T-helper 2 cell treated with Interferon-gamma antibody and Interleukin-4, amounts not matched to agents 5 μg/mL and 100 μg/mL, for 36 hours (primary cell): ENCODE results near the gene RASGRP1.
A peak's percentile ranks its signal among the peaks of the same experiment; 100 is the strongest.

Source experiments
- DNase-seq: peaks from one replicate; pipeline ENCODE4 v3.0.0; 2021; ENCODE audit warnings: low spot score
- H3K27ac Mint-ChIP-seq: one replicate; pipeline ENCODE4 v1.8.0; 2021; ENCODE audit warnings: mild to moderate bottlenecking, mixed read lengths
- H3K27me3 Mint-ChIP-seq: one replicate; pipeline ENCODE4 v1.8.0; 2021; ENCODE audit warnings: low read depth, mixed read lengths
- H3K36me3 Mint-ChIP-seq: one replicate; pipeline ENCODE4 v1.8.0; 2021; ENCODE audit warnings: low read depth, mixed read lengths
- H3K4me1 Mint-ChIP-seq: one replicate; pipeline ENCODE4 v1.8.0; 2021; ENCODE audit warnings: low read depth, mixed read lengths
- H3K4me3 Mint-ChIP-seq: one replicate; pipeline ENCODE4 v1.8.0; 2022; ENCODE audit warnings: mild to moderate bottlenecking, moderate library complexity, mixed read lengths
- H3K9me3 Mint-ChIP-seq: one replicate; pipeline ENCODE4 v1.8.0; 2021; ENCODE audit warnings: mixed read lengths

RASGRP1 gene

DNA sequence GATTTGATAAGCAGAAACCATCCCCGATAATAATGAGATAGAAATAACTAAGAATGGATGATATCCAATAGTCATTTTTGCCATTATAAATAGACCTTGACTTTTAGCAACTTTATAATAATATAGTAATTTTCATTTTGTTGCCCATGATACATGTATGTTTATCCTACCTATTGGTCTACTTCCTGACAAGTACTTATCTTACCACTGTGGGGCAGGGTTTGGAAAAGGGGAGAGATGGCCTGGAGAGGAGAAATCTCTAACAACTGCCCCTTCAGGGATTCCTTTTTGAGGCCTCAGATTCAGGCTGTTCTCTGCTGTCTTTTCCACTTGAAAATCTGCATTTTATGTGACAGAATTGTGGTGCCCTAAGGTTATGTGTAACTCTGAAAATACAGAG lies 68.5 kb downstream of the RASGRP1 start:
- peaks cover 78% of the 10 kb centered on the region for H3K36me3 Mint-ChIP-seq
- no peak overlapping the region for H3K27ac Mint-ChIP-seq
- peaks cover 17% of the 10 kb centered on the region for H3K4me1 Mint-ChIP-seq
- DNase-seq = no peak
- no peaks in the 10 kb centered on the region for H3K9me3 Mint-ChIP-seq
- H3K27me3 Mint-ChIP-seq = no peaks in the 10 kb centered on the region
- no peak overlapping the region for H3K4me3 Mint-ChIP-seq

DNA sequence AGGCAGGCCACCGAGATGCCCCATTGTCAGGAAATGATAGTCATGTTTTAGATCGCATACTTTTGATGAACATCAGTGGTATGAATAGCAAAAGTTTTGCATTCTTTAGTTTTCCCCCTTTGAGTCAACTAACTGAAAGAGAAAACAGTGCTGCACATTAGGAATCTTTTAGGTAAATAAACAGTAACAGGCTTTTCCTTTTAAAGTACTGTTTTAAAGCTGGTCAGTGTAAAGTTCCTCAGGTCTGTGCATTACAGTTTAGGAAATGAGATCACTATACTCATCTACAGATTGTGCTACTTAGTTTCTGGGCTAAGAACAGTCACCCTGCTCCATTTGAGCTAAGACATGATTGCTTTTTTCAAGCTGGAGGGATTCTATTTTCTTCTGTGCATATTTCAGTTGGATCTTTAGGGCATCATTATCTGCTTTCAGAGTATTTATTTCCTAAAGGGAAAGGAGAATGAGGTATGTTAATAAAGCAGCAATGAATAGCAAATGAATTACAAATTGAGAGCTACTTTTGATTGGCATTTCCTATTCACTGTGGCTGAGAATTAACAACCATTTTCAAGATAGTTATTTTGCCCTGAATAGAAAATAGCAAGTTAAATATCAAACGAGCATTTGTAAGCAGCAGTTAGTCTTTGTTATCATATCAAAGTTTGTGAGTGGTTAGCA lies 74.2 kb downstream of the RASGRP1 start:
- DNase-seq = no peak
- no peak overlapping the region for H3K4me3 Mint-ChIP-seq
- H3K36me3 Mint-ChIP-seq = peaks cover 63% of the 10 kb centered on the region
- no peaks in the 10 kb centered on the region for H3K9me3 Mint-ChIP-seq
- H3K27ac Mint-ChIP-seq = peak overlapping the region; percentile 9
- H3K4me1 Mint-ChIP-seq = peaks cover 24% of the 10 kb centered on the region
- H3K27me3 Mint-ChIP-seq = no peaks in the 10 kb centered on the region

DNA sequence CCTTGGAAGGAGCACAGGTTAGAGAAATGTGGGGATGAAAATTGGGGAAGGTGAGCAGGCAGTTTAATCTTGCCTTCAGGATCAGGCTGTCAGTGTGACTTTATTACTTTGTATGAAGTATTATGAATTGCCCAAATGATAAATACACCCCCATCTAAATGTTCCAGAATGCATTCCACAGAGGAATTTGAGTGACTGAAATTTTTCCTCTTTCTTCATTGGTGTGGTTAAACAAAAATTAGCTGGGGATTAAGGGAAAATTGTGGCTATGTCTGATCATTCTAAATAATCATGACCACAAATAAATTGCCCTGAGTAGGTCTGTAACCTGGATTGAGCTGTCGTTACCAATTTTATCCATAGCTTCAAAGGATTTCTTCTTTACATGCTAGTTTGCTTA lies 77.2 kb downstream of the RASGRP1 start:
- H3K4me1 Mint-ChIP-seq = peaks cover 22% of the 10 kb centered on the region
- H3K36me3 Mint-ChIP-seq = peaks cover 50% of the 10 kb centered on the region
- DNase-seq = no peak
- H3K4me3 Mint-ChIP-seq = peak overlapping the region; percentile 8
- peak overlapping the region; percentile 83 for H3K27ac Mint-ChIP-seq
- H3K27me3 Mint-ChIP-seq = no peaks in the 10 kb centered on the region
- no peaks in the 10 kb centered on the region for H3K9me3 Mint-ChIP-seq

DNA sequence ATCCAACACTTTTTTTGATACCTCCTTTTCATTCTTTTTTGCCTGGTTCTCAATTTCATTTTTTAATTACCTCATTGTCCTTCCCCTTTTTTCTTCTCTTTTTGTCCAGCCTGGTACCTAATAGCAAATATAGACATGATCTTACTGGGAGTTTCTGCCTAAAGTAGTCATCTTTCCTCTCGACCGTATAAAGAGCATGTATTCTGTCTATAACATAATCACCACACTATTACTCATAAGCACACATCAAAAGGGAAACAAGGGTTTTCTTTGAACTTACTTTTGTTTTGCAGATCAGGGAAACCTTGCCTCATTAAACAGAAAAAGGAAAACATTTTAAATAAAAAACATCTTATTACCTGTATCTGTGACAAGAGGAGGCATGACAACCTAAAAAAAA lies 77.7 kb downstream of the RASGRP1 start:
- H3K27ac Mint-ChIP-seq = peak overlapping the region; percentile 83
- H3K4me1 Mint-ChIP-seq = peaks cover 24% of the 10 kb centered on the region
- peaks cover 50% of the 10 kb centered on the region for H3K36me3 Mint-ChIP-seq
- H3K4me3 Mint-ChIP-seq = peak overlapping the region; percentile 20
- DNase-seq = no peak
- H3K27me3 Mint-ChIP-seq = no peaks in the 10 kb centered on the region
- no peaks in the 10 kb centered on the region for H3K9me3 Mint-ChIP-seq

DNA sequence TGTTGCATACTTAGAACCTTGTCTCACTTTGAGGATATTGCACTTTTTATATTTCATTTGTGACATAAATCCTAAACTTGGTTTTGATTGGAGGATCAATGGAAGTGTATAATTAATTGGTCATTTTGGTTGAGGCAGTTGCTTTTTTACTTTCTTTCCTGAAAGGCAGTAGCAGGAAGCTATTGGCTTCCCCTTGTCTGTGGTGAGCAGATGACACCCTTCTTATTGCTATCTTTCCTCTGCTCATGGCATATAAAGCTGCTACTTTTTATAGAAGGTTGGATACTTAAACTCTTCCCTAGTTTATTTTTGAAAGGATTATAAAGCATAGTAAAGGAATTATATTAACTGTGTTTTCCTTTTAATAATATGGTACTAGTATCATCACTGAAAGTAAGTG lies 82.0 kb downstream of the RASGRP1 start:
- peaks cover 21% of the 10 kb centered on the region for H3K4me1 Mint-ChIP-seq
- no peak overlapping the region for H3K4me3 Mint-ChIP-seq
- no peaks in the 10 kb centered on the region for H3K27me3 Mint-ChIP-seq
- H3K9me3 Mint-ChIP-seq = no peaks in the 10 kb centered on the region
- H3K36me3 Mint-ChIP-seq = peaks cover 39% of the 10 kb centered on the region
- peak overlapping the region; percentile 52 for H3K27ac Mint-ChIP-seq
- DNase-seq = no peak

DNA sequence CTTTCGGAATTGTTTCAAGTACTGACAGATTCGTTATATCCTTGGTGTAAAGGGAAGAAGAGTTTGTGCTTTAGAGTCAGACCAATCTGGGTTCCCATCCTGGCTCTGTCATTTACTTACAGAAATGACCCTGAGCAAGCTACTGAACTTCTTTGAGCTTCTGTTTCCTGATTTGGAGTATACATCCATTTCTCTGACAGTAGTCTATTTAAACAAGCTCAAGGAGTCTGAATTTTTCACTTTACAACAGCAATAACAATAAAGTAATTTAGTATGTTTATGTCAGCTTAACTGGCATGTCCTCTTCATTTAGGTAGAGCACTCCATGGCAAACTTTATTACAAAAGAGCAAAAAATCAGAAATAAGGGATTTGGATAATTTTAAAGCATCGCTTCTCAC lies 82.9 kb downstream of the RASGRP1 start:
- no peaks in the 10 kb centered on the region for H3K9me3 Mint-ChIP-seq
- no peaks in the 10 kb centered on the region for H3K27me3 Mint-ChIP-seq
- no peak overlapping the region for H3K27ac Mint-ChIP-seq
- DNase-seq = no peak
- peaks cover 14% of the 10 kb centered on the region for H3K4me1 Mint-ChIP-seq
- H3K4me3 Mint-ChIP-seq = no peak overlapping the region
- H3K36me3 Mint-ChIP-seq = peaks cover 36% of the 10 kb centered on the region

DNA sequence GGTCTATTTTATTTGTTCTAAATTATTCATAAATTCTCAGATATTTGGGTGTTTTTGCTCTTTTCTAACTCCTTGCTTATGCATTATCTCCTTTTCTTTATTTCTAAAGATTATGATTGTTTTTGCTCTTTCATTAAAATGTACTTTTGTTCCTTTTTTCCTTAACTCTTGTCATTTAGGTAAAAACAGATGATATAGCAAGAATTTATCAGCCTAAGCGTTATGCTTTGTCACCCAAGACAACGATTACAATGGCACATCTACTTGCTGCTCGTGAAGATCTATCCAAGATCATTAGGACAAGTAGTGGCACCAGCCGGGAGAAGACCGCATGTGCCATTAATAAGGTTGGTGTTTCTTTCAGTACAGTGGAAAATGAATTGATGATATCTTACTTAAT lies 83.5 kb downstream of the RASGRP1 start:
- DNase-seq = no peak
- H3K27ac Mint-ChIP-seq = peak overlapping the region; percentile 11
- no peaks in the 10 kb centered on the region for H3K9me3 Mint-ChIP-seq
- no peaks in the 10 kb centered on the region for H3K27me3 Mint-ChIP-seq
- H3K4me1 Mint-ChIP-seq = peaks cover 13% of the 10 kb centered on the region
- H3K4me3 Mint-ChIP-seq = no peak overlapping the region
- H3K36me3 Mint-ChIP-seq = peaks cover 38% of the 10 kb centered on the region

DNA sequence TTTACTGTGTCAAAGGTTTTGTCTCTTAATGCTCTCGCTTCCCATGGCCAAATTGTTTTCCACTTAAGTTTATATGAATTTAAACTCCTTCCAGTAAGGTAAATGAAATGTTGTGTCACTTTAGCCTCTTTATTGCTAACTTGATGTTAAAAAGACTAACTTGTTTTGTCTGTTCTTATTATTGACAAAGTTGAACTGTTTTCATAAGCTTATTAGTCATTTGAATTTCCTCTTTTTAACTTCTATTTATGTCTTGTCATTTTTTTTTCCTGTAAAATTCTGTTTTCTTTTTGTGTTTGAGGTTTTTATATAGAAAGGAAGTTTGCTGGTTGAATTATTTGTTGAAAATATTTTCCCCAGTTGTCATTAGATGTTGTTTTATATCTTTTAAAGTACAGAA lies 84.9 kb downstream of the RASGRP1 start:
- peaks cover 13% of the 10 kb centered on the region for H3K4me1 Mint-ChIP-seq
- H3K4me3 Mint-ChIP-seq = no peak overlapping the region
- DNase-seq = no peak
- H3K36me3 Mint-ChIP-seq = peaks cover 45% of the 10 kb centered on the region
- no peak overlapping the region for H3K27ac Mint-ChIP-seq
- H3K27me3 Mint-ChIP-seq = no peaks in the 10 kb centered on the region
- no peaks in the 10 kb centered on the region for H3K9me3 Mint-ChIP-seq

DNA sequence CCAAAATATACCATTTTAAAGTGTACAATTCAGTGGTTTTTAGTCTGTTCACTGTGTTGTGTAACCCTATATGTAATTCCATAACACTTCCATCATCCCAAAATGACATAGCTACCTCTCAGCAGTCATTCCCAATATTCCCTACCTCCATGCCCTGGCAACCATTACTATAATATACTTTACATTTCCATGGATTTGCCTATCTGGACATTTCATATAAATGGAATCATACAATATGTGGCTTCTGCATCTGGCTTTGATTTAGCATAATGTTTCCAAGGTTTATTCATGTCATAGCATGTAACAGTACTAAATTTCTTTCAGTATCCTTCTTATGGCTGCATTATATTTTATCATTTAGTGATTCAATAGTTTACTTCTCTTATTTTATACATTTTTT lies 85.3 kb downstream of the RASGRP1 start:
- peaks cover 50% of the 10 kb centered on the region for H3K36me3 Mint-ChIP-seq
- H3K9me3 Mint-ChIP-seq = no peaks in the 10 kb centered on the region
- no peak overlapping the region for H3K4me3 Mint-ChIP-seq
- H3K4me1 Mint-ChIP-seq = peaks cover 17% of the 10 kb centered on the region
- no peak for DNase-seq
- no peak overlapping the region for H3K27ac Mint-ChIP-seq
- no peaks in the 10 kb centered on the region for H3K27me3 Mint-ChIP-seq

DNA sequence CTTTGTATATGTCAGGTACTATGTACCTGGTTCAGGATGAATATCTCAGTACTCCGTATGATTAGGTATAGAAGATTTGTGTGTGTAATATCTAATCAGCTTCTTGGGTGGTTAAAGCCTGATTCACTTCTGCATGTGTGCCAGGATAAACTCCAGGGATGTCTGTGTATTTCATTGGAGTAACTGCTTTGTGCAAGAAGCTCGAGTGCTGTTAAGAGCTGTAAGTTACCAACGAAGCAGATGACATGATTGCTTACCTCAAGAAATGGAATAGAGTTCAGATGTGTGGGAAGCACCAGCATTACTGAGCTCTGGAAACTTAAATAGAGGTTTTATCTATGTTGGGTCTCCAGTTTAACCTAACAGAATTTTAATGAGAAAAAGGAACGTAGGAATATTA lies 87.0 kb downstream of the RASGRP1 start:
- H3K4me3 Mint-ChIP-seq = no peak overlapping the region

DNA sequence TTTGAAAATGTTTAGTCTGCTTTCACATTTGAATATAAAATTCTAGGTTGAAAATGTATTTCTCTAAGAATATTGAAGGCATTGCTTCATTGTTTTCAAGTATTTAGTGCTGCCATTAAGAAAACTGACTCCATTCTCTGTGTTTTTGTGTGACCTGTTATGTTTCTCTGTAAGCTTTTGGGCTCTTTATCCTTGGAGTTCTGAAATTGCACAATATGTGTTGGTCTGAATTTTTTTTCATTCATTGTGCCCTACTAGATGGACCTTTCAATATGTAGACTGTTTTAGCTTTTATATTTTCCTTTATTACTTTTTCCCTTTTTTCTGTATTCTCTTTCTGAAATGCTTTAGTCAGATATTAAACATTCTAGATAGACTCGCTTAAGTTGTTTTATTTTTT lies 88.5 kb downstream of the RASGRP1 start:
- H3K9me3 Mint-ChIP-seq = no peaks in the 10 kb centered on the region
- H3K27ac Mint-ChIP-seq = no peak overlapping the region
- DNase-seq = no peak
- no peaks in the 10 kb centered on the region for H3K27me3 Mint-ChIP-seq
- H3K4me3 Mint-ChIP-seq = no peak overlapping the region
- peaks cover 39% of the 10 kb centered on the region for H3K36me3 Mint-ChIP-seq
- peaks cover 12% of the 10 kb centered on the region for H3K4me1 Mint-ChIP-seq

More for the DNA sequence above, 87.0 kb downstream of the RASGRP1 start:
- Mint-ChIP-seq H3K27me3 (no peaks in the 10 kb centered on the region), H3K4me1 (peaks cover 17% of the 10 kb centered on the region), H3K27ac (no peak overlapping the region), H3K9me3 (no peaks in the 10 kb centered on the region), H3K36me3 (peaks cover 49% of the 10 kb centered on the region)
- no peak for DNase-seq

DNA sequence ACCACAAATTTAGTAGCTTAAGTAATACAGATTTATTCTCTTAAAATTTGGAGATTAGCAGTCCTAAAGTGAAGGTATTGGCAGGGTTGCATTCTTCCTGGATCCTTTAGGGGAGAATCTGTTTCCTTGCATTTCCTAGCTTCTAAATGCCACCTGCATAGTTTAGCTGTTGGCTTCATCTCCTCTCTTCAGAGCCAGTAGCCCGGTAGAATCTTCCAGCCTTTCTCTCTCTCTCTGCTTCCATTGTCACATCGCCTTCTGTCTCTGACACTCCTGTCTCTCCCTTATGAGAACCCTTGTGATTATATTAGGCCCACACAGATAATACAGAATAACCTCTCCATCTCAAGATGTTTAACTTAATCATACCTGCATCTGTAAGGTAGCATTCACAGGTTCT lies 89.3 kb downstream of the RASGRP1 start:
- no peak for DNase-seq
- no peak overlapping the region for H3K4me3 Mint-ChIP-seq
- H3K27ac Mint-ChIP-seq = no peak overlapping the region
- peaks cover 11% of the 10 kb centered on the region for H3K4me1 Mint-ChIP-seq
- peaks cover 36% of the 10 kb centered on the region for H3K36me3 Mint-ChIP-seq
- no peaks in the 10 kb centered on the region for H3K27me3 Mint-ChIP-seq
- H3K9me3 Mint-ChIP-seq = no peaks in the 10 kb centered on the region

DNA sequence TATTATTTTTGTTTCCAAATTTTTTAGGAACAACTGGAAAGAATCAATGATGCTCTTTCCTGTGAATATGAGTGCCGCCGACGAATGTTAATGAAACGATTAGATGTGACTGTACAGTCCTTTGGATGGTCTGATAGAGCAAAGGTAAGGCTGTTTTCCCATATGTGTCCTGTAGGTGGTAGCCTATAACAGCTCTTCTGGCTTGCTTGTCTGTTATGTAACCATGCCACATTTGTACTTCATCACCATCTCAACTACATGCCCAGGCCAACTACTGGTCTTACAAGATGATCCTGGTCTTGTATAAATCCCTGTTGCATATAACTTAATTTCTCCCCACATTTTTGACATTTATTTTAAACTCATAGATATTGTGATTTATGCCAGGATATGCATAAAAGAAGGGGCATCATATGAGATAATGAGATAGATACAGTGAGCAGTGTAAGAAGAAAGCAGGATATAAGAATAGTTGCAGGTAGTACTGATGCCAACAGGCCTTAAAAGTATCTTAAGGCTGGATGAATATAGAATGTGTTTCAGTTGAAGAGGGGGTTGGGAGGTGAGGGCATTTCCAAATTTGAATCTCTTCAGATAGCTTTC lies 90.4 kb downstream of the RASGRP1 start:
- peak overlapping the region; percentile 52 for H3K27ac Mint-ChIP-seq
- H3K9me3 Mint-ChIP-seq = no peaks in the 10 kb centered on the region
- no peak overlapping the region for H3K4me3 Mint-ChIP-seq
- peak; percentile 24 for DNase-seq
- peaks cover 32% of the 10 kb centered on the region for H3K36me3 Mint-ChIP-seq
- H3K27me3 Mint-ChIP-seq = no peaks in the 10 kb centered on the region
- peaks cover 8% of the 10 kb centered on the region for H3K4me1 Mint-ChIP-seq

DNA sequence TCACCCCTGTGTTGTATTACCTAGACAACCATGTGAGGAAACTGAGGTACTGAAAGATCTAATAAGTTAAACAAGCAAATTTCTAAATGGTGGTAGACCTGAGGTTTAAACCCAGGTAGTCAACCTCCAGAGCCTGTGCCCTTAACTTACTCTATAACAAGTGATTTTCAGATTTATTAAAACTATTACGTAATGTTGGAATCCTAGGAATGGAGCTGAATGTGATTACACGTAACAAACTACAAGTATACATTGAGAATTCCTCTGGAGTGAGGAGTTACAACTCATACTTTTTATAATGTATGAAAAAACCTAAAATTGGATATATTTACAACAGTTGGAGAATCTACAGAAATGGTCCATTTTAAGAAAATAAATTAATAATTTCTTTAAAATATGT lies 92.6 kb downstream of the RASGRP1 start:
- Mint-ChIP-seq H3K27me3 (no peaks in the 10 kb centered on the region), H3K36me3 (peaks cover 28% of the 10 kb centered on the region), H3K4me1 (peaks cover 7% of the 10 kb centered on the region), H3K27ac (no peak overlapping the region), H3K9me3 (no peaks in the 10 kb centered on the region), H3K4me3 (no peak overlapping the region)
- no peak for DNase-seq

DNA sequence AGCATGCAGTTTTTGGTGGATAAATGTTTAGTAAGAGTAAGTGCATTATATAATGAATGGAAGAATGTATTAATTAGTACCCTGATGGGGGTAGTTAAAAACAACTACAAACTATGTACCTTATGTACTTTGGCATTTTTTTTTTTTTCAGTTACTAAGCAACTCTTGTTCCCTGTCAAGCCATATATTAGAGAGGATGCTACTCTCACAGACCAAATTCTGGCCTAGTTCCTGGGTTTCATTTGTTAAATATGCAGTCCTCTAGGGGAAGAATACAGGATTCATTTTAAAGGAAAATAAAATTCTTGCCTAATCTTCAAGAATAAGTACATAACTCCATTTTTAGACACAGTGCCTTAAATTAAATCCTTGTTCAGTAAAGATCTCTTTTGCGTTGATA lies 93.8 kb downstream of the RASGRP1 start:
- Mint-ChIP-seq H3K4me1 (peaks cover 7% of the 10 kb centered on the region), H3K4me3 (no peak overlapping the region), H3K27ac (no peak overlapping the region), H3K9me3 (no peaks in the 10 kb centered on the region), H3K36me3 (peaks cover 21% of the 10 kb centered on the region), H3K27me3 (no peaks in the 10 kb centered on the region)
- no peak for DNase-seq
